Stimulated activated CD8-positive, alpha-beta memory T cell treated with anti-CD3 and anti-CD28 coated beads, Interleukin-12 subunit alpha, Interleukin-12 subunit beta, amount 100 ng/mL, for 24 hours (primary cell): ENCODE results near the gene KIAA0319L.

Source experiments
- DNase-seq: peaks from one replicate; pipeline ENCODE4 v3.0.0-alpha.2; 2020; ENCODE audit errors: extremely low read depth

Gene KIAA0319L

GRCh38 chr1:35563166-35563565 lies 6.0 kb upstream of the KIAA0319L start:
- no peak for DNase-seq

- no peak for DNase-seq
These were observed 4.9 kb upstream of the KIAA0319L start for GRCh38 chr1:35561972-35562680.

GRCh38 chr1:35561297-35561971 lies 4.2 kb upstream of the KIAA0319L start:
- DNase-seq, result no peak

- no peak for DNase-seq
These were observed 3.3 kb upstream of the KIAA0319L start for GRCh38 chr1:35560256-35561225.

- DNase-seq, result no peak
These were observed 2.2 kb upstream of the KIAA0319L start for GRCh38 chr1:35559317-35559944.

GRCh38 chr1:35558374-35559316 lies 1.4 kb upstream of the KIAA0319L start:
- DNase-seq, result no peak

- peak; percentile 94 for DNase-seq
These were observed 589 bp upstream of the KIAA0319L start, which contains the start of gene NCDN for GRCh38 chr1:35557611-35558373. NCDN (plus strand) TSS chr1:35557799; CDS start chr1:35558191, 392 bp downstream.

- DNase-seq, result no peak
These were observed 602 bp downstream of the KIAA0319L start for GRCh38 chr1:35556484-35557117.

- DNase-seq, result no peak
These were observed 1.4 kb downstream of the KIAA0319L start for GRCh38 chr1:35555601-35556477.

GRCh38 chr1:35555212-35555584 lies 2.0 kb downstream of the KIAA0319L start:
- DNase-seq, result no peak

GRCh38 chr1:35554266-35555211 lies 2.7 kb downstream of the KIAA0319L start:
- DNase-seq, result no peak

- DNase-seq, result no peak
These were observed 3.4 kb downstream of the KIAA0319L start for GRCh38 chr1:35553851-35554250.

GRCh38 chr1:35546614-35547013 lies 10.6 kb downstream of the KIAA0319L start:
- no peak for DNase-seq

- DNase-seq, result no peak
These were observed 12.2 kb downstream of the KIAA0319L start for GRCh38 chr1:35544976-35545375.

- DNase-seq, result no peak
These were observed 17.4 kb downstream of the KIAA0319L start for GRCh38 chr1:35539824-35540261.

GRCh38 chr1:35539073-35539823 lies 18.0 kb downstream of the KIAA0319L start:
- no peak for DNase-seq
